KMS-11 (cell line): Measurements from ENCODE around the gene SLC25A11.

Experiments
- H2AFZ ChIP-seq: fragments of 200-600 bp; sonication (generic); 2 replicates; pipeline ENCODE4 v1.6.1; 2016; ENCODE audit warnings: antibody characterized with exemption, mixed run types, low read depth
- H3K27ac ChIP-seq: fragments of 200-600 bp; sonication (generic); 2 replicates; pipeline ENCODE4 v1.6.1; 2016; ENCODE audit warnings: mild to moderate bottlenecking, mixed run types
- H3K27me3 ChIP-seq: fragments of 200-600 bp; sonication (generic); 2 replicates; pipeline ENCODE4 v1.6.1; 2017; ENCODE audit warnings: mild to moderate bottlenecking, low read depth, mixed run types, moderate library complexity; ENCODE audit not compliant: insufficient read depth
- H3K36me3 ChIP-seq: fragments of 200-600 bp; sonication (generic); 2 replicates; pipeline ENCODE4 v1.6.1; 2017; ENCODE audit warnings: mild to moderate bottlenecking, mixed run types; ENCODE audit not compliant: insufficient read depth
- H3K4me1 ChIP-seq: fragments of 200-600 bp; sonication (generic); 2 replicates; pipeline ENCODE4 v1.6.1; 2016; ENCODE audit warnings: mild to moderate bottlenecking, low read depth, mixed run types; ENCODE audit not compliant: poor library complexity, severe bottlenecking
- H3K4me2 ChIP-seq: fragments of 200-600 bp; sonication (generic); 2 replicates; pipeline ENCODE4 v1.7.0; 2016; ENCODE audit warnings: mild to moderate bottlenecking, mixed run types
- H3K4me3 ChIP-seq: fragments of 200-600 bp; sonication (generic); IDR thresholded peaks from 2 replicates; pipeline ENCODE4 v1.6.1; 2017; ENCODE audit warnings: low read depth, low read length, mixed read lengths; ENCODE audit not compliant: insufficient read depth
- H3K79me2 ChIP-seq: fragments of 200-600 bp; sonication (generic); 2 replicates; pipeline ENCODE4 v1.6.1; 2016; ENCODE audit warnings: low read depth, mixed run types; ENCODE audit not compliant: insufficient read depth
- H3K9ac ChIP-seq: fragments of 200-600 bp; sonication (generic); 2 replicates; pipeline ENCODE4 v1.6.1; 2016; ENCODE audit warnings: mild to moderate bottlenecking, mixed run types
- H4K20me1 ChIP-seq: fragments of 200-600 bp; sonication (generic); 2 replicates; pipeline ENCODE4 v1.6.1; 2016; ENCODE audit warnings: mild to moderate bottlenecking, mixed run types; ENCODE audit not compliant: insufficient read depth
- CTCF ChIP-seq: fragments of 200-600 bp; sonication (generic); conservative IDR thresholded peaks from 2 replicates; pipeline ENCODE4 v1.6.1; 2017; ENCODE audit warnings: low read depth, mild to moderate bottlenecking, antibody characterized with exemption, low read length, moderate library complexity, mixed read lengths

SLC25A11 gene

DNA sequence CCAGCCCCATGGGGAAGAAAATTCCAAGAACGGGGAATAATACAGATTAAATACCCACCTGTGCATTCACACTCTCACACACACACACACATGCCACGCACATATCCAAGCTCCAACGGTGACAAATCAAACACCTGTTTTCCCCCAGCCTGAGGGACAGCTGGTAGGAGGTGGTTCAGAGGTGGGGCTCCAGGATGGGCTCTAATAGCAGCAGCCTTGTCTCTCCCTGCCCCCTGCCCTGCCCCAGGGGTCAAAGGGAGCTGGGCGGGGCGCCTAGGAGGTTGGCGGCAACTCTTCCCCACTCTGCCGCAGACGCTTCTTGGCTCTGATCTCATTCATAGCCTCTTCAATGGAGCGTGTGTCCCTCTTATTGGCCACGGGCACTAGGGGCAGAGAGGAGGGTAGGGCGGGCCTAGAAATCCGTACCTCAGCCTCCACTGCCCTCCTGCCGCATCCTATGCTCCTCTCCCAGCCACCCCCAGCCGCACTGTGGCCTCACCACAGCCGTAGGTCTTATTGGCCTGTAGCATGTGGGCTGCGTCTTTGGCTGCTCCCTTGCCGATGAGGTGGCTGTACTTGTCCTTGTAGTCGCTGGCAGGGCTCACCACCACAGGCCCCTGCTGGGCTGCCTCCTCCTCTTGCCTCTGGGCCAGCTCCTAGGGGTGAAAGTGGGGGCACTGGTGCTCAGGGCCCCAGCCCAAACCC, 19.6 kb upstream of the SLC25A11 start:
- no peak for TF ChIP-seq CTCF
- Histone ChIP-seq H3K27ac (no peak overlapping the region), H2AFZ (no peak overlapping the region), H3K4me1 (no peaks in the 10 kb centered on the region), H3K36me3 (no peaks in the 10 kb centered on the region), H3K27me3 (no peaks in the 10 kb centered on the region), H3K79me2 (no peaks in the 10 kb centered on the region), H3K4me2 (no peak overlapping the region), H3K4me3 (no peak overlapping the region), H3K9ac (no peak overlapping the region), H4K20me1 (no peaks in the 10 kb centered on the region)

GRCh38 chr17:4958102-4958501, 18.3 kb upstream of the SLC25A11 start:
- Histone ChIP-seq H3K4me2 (no peak overlapping the region), H3K4me1 (no peaks in the 10 kb centered on the region), H4K20me1 (no peaks in the 10 kb centered on the region), H3K27me3 (no peaks in the 10 kb centered on the region), H3K9ac (no peak overlapping the region), H3K36me3 (no peaks in the 10 kb centered on the region), H3K27ac (no peak overlapping the region), H3K79me2 (no peaks in the 10 kb centered on the region), H3K4me3 (no peak overlapping the region), H2AFZ (no peak overlapping the region)
- no peak for TF ChIP-seq CTCF

GRCh38 chr17:4956493-4957061, 16.7 kb upstream of the SLC25A11 start:
- no peak overlapping the region for H2AFZ ChIP-seq
- TF ChIP-seq CTCF: no peak
- H3K27me3 ChIP-seq: no peaks in the 10 kb centered on the region
- H3K4me3 ChIP-seq: no peak overlapping the region
- H3K4me1 ChIP-seq: no peaks in the 10 kb centered on the region
- H3K36me3 ChIP-seq: no peaks in the 10 kb centered on the region
- H3K4me2 ChIP-seq: no peak overlapping the region
- H3K79me2 ChIP-seq: no peaks in the 10 kb centered on the region
- H3K27ac ChIP-seq: no peak overlapping the region
- H3K9ac ChIP-seq: no peak overlapping the region
- H4K20me1 ChIP-seq: no peaks in the 10 kb centered on the region

GRCh38 chr17:4955091-4955490, 15.2 kb upstream of the SLC25A11 start:
- Histone ChIP-seq H3K4me2 (no peak overlapping the region), H3K79me2 (no peaks in the 10 kb centered on the region), H3K9ac (no peak overlapping the region), H4K20me1 (no peaks in the 10 kb centered on the region), H3K4me3 (no peak overlapping the region), H3K36me3 (no peaks in the 10 kb centered on the region), H3K4me1 (no peaks in the 10 kb centered on the region), H3K27me3 (no peaks in the 10 kb centered on the region), H3K27ac (no peak overlapping the region), H2AFZ (no peak overlapping the region)
- TF ChIP-seq CTCF: no peak
